Measurements from ENCODE around the gene ASIP.
A peak's percentile ranks its signal among the peaks of the same experiment; 100 is the strongest.

ASIP gene

DNA sequence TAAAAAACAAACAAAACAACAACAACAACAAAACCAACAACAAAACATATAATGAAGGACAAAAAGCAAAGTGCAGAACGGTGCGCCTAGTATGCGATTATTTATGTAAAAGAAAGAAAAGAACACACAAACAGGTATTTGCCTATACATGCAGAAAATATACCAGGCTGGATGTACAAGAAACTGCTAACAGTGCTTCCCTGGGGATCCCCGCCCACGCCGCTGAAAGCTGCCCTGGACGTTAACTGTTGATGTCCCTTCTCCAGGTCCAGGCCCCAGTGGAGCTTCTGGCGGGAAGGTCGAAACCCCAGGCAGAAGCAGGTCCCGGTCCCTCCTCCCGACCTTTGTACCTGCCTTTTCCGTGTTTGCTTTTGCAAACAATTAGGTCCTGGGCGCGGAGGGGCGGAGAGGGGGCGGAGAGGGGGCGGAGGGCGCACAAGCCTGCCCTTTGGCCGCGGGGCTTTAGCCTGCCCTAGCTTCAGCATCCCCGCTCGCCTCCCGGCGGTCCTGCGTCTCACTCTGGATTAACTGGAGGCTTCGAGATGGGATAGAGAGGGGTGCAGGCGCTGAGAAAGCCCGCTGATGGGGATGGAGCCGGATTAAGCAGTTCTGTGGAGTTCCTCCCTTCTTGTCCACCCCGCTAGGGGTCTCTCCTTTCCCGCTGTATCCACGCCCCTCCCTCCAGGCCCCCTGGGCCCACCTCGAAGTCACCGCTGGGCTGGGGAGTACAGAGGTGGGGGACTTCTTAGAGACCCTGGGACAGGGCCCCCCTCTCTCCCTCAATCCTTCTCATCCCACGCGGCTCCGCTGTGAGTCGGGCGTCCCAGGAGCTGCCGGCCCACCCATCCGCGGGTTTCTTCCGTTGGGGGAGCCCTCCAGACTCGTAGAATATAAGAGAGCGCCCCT lies 70.1 kb downstream of the ASIP start:
- DNase-seq (ENCODE audit: low read depth in 2 of 2): no peak

GRCh38 chr20:34312024-34312460 lies 70.8 kb downstream of the ASIP start:
- no peak for DNase-seq (ENCODE audit: low read depth in 2 of 2)

DNA sequence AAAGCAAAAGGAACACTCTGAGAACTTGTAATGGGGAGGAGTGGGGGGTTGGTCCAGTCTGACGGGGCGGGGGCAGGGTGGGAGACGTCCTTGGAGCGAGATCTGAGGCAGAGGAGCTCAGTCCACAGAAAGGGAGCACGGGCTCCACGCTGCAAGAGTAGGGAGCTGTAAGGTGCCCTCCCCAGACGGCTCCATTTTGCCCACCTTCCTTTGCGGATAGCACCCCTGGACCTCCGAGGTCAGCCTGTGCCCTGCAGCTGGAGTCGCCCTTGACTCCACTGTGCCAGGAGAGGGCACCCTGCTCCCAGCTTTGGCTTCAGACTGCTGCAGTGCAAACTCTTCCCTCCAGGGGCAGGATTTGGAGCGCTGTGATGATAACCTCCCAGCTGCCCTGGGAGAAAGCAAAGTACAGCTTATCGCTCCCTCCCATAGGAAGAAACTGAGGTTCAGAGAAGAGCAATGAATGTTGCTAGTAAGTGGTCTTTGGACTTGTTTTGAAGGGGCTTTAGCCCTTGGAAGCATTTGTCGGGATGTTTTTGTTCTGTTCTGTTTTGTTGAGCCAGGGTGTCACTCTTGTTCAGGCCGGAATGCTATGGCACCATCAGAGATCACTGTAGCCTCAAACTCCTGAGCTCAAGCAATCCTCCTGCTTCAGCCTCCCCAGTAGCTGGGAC lies 71.5 kb downstream of the ASIP start:
- DNase-seq (ENCODE audit: low read depth in 2 of 2): peak; percentile 81 to 82

GRCh38 chr20:34315236-34315635 lies 74.0 kb downstream of the ASIP start:
- DNase-seq (ENCODE audit: low read depth in 2 of 2): no peak

- DNase-seq (ENCODE audit: low read depth in 2 of 2): no peak
These were observed 75.1 kb downstream of the ASIP start for GRCh38 chr20:34316196-34316814.

All from activated CD4-positive, alpha-beta T cell treated with anti-CD3 and anti-CD28 coated beads for 24 hours (primary cell).